HEK293 (cell line): ENCODE results near the gene CUL7.

Source experiments
- ZNF48 ChIP-seq: fragments of 450-650 bp; formaldehyde crosslinking; IDR thresholded peaks from 2 replicates; pipeline ENCODE4 v1.5.1; 2016; ENCODE audit warnings: missing biosample characterization, missing genetic modification characterization
- TF ChIP-seq, protein P1 (sequence below): fragments of 450-650 bp; formaldehyde crosslinking; IDR thresholded peaks from 2 replicates; pipeline ENCODE4 v1.5.1; 2016; ENCODE audit warnings: missing biosample characterization, missing genetic modification characterization

DNA sequence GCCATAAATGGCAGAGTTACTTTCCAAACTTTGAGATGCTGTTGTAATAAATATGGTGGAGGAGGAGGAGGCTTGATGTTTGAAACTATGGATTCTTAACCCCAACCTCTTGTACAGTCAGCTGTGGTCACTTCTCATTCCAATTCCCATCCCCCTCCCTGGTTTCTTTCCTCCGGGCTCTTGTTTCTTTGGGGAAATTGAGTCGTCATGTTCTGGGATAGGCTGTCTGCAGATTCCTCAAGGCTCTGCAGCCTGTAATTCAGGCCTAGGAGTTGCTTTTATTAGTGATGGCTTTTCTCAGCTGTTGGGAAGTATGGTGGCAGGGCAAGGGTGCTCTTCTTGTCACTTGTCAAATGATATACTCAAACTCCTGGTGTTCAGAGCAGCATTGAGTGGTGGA lies 25.0 kb upstream of the CUL7 start:
- TF ChIP-seq, protein P1, sequence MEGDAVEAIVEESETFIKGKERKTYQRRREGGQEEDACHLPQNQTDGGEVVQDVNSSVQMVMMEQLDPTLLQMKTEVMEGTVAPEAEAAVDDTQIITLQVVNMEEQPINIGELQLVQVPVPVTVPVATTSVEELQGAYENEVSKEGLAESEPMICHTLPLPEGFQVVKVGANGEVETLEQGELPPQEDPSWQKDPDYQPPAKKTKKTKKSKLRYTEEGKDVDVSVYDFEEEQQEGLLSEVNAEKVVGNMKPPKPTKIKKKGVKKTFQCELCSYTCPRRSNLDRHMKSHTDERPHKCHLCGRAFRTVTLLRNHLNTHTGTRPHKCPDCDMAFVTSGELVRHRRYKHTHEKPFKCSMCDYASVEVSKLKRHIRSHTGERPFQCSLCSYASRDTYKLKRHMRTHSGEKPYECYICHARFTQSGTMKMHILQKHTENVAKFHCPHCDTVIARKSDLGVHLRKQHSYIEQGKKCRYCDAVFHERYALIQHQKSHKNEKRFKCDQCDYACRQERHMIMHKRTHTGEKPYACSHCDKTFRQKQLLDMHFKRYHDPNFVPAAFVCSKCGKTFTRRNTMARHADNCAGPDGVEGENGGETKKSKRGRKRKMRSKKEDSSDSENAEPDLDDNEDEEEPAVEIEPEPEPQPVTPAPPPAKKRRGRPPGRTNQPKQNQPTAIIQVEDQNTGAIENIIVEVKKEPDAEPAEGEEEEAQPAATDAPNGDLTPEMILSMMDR (tag by site-specific recombination), result no peak
- no peak for TF ChIP-seq ZNF48 (tag by site-specific recombination)
